HEK293 (cell line): Measurements from ENCODE around the gene PKP2.

Experiments
- BCL11A ChIP-seq: fragments of 450-650 bp; formaldehyde crosslinking; IDR thresholded peaks from 2 replicates; pipeline ENCODE4 v1.5.1; 2016; ENCODE audit warnings: low read depth, missing biosample characterization, missing genetic modification characterization
- FEZF1 ChIP-seq: fragments of 450-650 bp; formaldehyde crosslinking; IDR thresholded peaks from 2 replicates; pipeline ENCODE4 v1.5.1; 2016; ENCODE audit warnings: missing biosample characterization, missing genetic modification characterization
- TCF7L2 ChIP-seq: IDR thresholded peaks from 2 replicates; pipeline ENCODE4 v1.6.1; 2011; ENCODE audit warnings: low read depth, mild to moderate bottlenecking, inconsistent platforms, low read length, moderate library complexity, borderline replicate concordance
- ZNF433 ChIP-seq: fragments of 450-650 bp; formaldehyde crosslinking; IDR thresholded peaks from 2 replicates; pipeline ENCODE4 v1.5.1; 2016; ENCODE audit warnings: missing biosample characterization, missing genetic modification characterization, low read depth
- ZNF544 ChIP-seq: fragments of 450-650 bp; formaldehyde crosslinking; IDR thresholded peaks from 2 replicates; pipeline ENCODE4 v1.5.0; 2017; ENCODE audit warnings: missing biosample characterization, missing genetic modification characterization
- TF ChIP-seq, protein P1 (sequence below): fragments of 450-650 bp; formaldehyde crosslinking; IDR thresholded peaks from 2 replicates; pipeline ENCODE4 v1.5.1; 2016; ENCODE audit warnings: missing biosample characterization, missing genetic modification characterization
- TF ChIP-seq, protein P2 (sequence below): fragments of 450-650 bp; formaldehyde crosslinking; IDR thresholded peaks from 2 replicates; pipeline ENCODE4 v1.5.1; 2016; ENCODE audit warnings: missing biosample characterization, missing genetic modification characterization

GRCh38 chr12:32885831-32886230, 10.7 kb downstream of the PKP2 start:
- TF ChIP-seq, protein P1, sequence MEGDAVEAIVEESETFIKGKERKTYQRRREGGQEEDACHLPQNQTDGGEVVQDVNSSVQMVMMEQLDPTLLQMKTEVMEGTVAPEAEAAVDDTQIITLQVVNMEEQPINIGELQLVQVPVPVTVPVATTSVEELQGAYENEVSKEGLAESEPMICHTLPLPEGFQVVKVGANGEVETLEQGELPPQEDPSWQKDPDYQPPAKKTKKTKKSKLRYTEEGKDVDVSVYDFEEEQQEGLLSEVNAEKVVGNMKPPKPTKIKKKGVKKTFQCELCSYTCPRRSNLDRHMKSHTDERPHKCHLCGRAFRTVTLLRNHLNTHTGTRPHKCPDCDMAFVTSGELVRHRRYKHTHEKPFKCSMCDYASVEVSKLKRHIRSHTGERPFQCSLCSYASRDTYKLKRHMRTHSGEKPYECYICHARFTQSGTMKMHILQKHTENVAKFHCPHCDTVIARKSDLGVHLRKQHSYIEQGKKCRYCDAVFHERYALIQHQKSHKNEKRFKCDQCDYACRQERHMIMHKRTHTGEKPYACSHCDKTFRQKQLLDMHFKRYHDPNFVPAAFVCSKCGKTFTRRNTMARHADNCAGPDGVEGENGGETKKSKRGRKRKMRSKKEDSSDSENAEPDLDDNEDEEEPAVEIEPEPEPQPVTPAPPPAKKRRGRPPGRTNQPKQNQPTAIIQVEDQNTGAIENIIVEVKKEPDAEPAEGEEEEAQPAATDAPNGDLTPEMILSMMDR = no peak
- TF ChIP-seq, protein P2, sequence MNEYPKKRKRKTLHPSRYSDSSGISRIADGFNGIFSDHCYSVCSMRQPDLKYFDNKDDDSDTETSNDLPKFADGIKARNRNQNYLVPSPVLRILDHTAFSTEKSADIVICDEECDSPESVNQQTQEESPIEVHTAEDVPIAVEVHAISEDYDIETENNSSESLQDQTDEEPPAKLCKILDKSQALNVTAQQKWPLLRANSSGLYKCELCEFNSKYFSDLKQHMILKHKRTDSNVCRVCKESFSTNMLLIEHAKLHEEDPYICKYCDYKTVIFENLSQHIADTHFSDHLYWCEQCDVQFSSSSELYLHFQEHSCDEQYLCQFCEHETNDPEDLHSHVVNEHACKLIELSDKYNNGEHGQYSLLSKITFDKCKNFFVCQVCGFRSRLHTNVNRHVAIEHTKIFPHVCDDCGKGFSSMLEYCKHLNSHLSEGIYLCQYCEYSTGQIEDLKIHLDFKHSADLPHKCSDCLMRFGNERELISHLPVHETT = no peak
- TF ChIP-seq TCF7L2 (no peak), ZNF433 (tag by site-specific recombination) (no peak), FEZF1 (tag by site-specific recombination) (peak; percentile 37; the same call in 1 of the 2 replicates), ZNF544 (no peak), BCL11A (tag by site-specific recombination) (no peak)
